Neuronal stem cell (in vitro differentiated cells): ENCODE results near the gene LOC128125822.

Source experiments
- DNase-seq: peaks from one replicate; pipeline ENCODE4 v3.0.0-alpha.2; 2013; ENCODE audit warnings: low spot score
- H2AFZ ChIP-seq: one replicate; pipeline ENCODE4 v1.6.1; 2013; ENCODE audit warnings: mild to moderate bottlenecking, low read length, inconsistent platforms
- H2AK5ac ChIP-seq: 2 replicates; pipeline ENCODE4 v1.6.1; 2013; ENCODE audit warnings: low read depth, mild to moderate bottlenecking, inconsistent platforms, low read length, moderate library complexity, mixed read lengths
- H2BK120ac ChIP-seq: 2 replicates; pipeline ENCODE4 v1.6.1; 2013; ENCODE audit warnings: low read depth, mild to moderate bottlenecking, inconsistent platforms, low read length, moderate library complexity, mixed read lengths
- H2BK12ac ChIP-seq: one replicate; pipeline ENCODE4 v1.6.1; 2013; ENCODE audit warnings: low read length, inconsistent platforms
- H2BK15ac ChIP-seq: 2 replicates; pipeline ENCODE4 v1.6.1; 2013; ENCODE audit warnings: mild to moderate bottlenecking, low read length, inconsistent platforms, mixed read lengths
- H2BK5ac ChIP-seq: one replicate; pipeline ENCODE4 v1.6.1; 2013; ENCODE audit warnings: inconsistent platforms, mild to moderate bottlenecking, low read length, moderate library complexity
- H3K14ac ChIP-seq: one replicate; pipeline ENCODE4 v1.6.1; 2013; ENCODE audit warnings: low read length, inconsistent platforms
- H3K18ac ChIP-seq: 2 replicates; pipeline ENCODE4 v1.6.1; 2013; ENCODE audit warnings: low read length, inconsistent platforms
- H3K23ac ChIP-seq: 2 replicates; pipeline ENCODE4 v1.6.1; 2013; ENCODE audit warnings: low read depth, mild to moderate bottlenecking, mixed read lengths, low read length, inconsistent platforms; ENCODE audit not compliant: poor library complexity
- H3K27ac ChIP-seq: replicated peaks from 3 replicates; pipeline ENCODE4 v1.5.1; 2013; ENCODE audit warnings: low read length, inconsistent platforms
- H3K27me3 ChIP-seq, 3 experiments: 2 replicates each; pipeline ENCODE4 v1.6.1; 2013; ENCODE audit warnings: low read length in 3 of 3, mild to moderate bottlenecking in 2 of 3, inconsistent platforms in 1 of 3, low read depth in 1 of 3, mixed read lengths in 1 of 3, moderate library complexity in 1 of 3; ENCODE audit not compliant: control insufficient read depth in 3 of 3, insufficient read depth in 3 of 3
- H3K36me3 ChIP-seq, 2 donors: replicated peaks in 1 of 2; 2 replicates each; pipeline ENCODE4 v1.6.1; 2013; ENCODE audit warnings: low read length in 2 of 2; ENCODE audit not compliant: control insufficient read depth in 2 of 2, insufficient read depth in 2 of 2
- H3K4ac ChIP-seq: 2 replicates; pipeline ENCODE4 v1.6.1; 2013; ENCODE audit warnings: inconsistent platforms, mild to moderate bottlenecking, low read length, moderate library complexity
- H3K4me1 ChIP-seq, 2 donors: 1 replicate in 1 of 2; 2 replicates in 1 of 2; pipeline ENCODE4 v1.6.1; 2013; ENCODE audit warnings: low read length in 2 of 2, low read depth in 1 of 2; ENCODE audit not compliant: control insufficient read depth in 2 of 2, insufficient read depth in 1 of 2
- H3K4me2 ChIP-seq: one replicate; pipeline ENCODE4 v1.6.1; 2013; ENCODE audit warnings: mild to moderate bottlenecking, low read length, inconsistent platforms; ENCODE audit not compliant: insufficient read depth, poor library complexity, severe bottlenecking
- H3K4me3 ChIP-seq, 2 donors: 2 replicates each; pipeline ENCODE4 v1.5.1; 2013; ENCODE audit warnings: low read length in 2 of 2, mild to moderate bottlenecking in 2 of 2, inconsistent platforms in 1 of 2, moderate library complexity in 1 of 2
- H3K79me1 ChIP-seq: one replicate; pipeline ENCODE4 v1.6.1; 2013; ENCODE audit warnings: low read depth, mild to moderate bottlenecking, inconsistent platforms, low read length, moderate library complexity
- H3K9ac ChIP-seq: one replicate; pipeline ENCODE4 v1.6.1; 2013; ENCODE audit warnings: mild to moderate bottlenecking, low read depth, low read length, inconsistent platforms; ENCODE audit not compliant: poor library complexity
- H3K9me3 ChIP-seq, 2 donors: replicated peaks in 1 of 2; 2 replicates each; pipeline versions ENCODE3 to v1.6.1; 2013; ENCODE audit warnings: low read length in 2 of 2, mild to moderate bottlenecking in 2 of 2, inconsistent platforms in 1 of 2, low read depth in 1 of 2, mixed read lengths in 1 of 2, moderate library complexity in 1 of 2; ENCODE audit not compliant: control insufficient read depth in 2 of 2, insufficient read depth in 1 of 2
- H4K8ac ChIP-seq: one replicate; pipeline ENCODE4 v1.6.1; 2013; ENCODE audit warnings: low read depth, mild to moderate bottlenecking, inconsistent platforms, low read length, moderate library complexity
- H4K91ac ChIP-seq: one replicate; pipeline ENCODE4 v1.6.1; 2013; ENCODE audit warnings: low read length, low read depth, mild to moderate bottlenecking, inconsistent platforms; ENCODE audit not compliant: poor library complexity
- WGBS, 2 donors: extraction: QIAGEN DNeasy Blood & Tissue Kit; methylation state at CpG; one replicate each; pipeline ENCODE4 v1.1.7; 2013; ENCODE audit warnings: missing lambda C conversion rate in 2 of 2, mixed read lengths in 1 of 2; ENCODE audit not compliant: insufficient read length in 2 of 2, insufficient replicate concordance in 1 of 2; ENCODE audit errors: extremely low coverage in 2 of 2; 5-methylcytosine and 5-hydroxymethylcytosine counted together

LOC128125822 gene

GRCh38 chr6:63598049-63599036 is 26.1 kb downstream of the LOC128125822 start:
- Histone ChIP-seq H2BK12ac (no peak overlapping the region), H3K23ac (no peak overlapping the region), H2BK120ac (no peak overlapping the region), H3K9ac (no peak overlapping the region), H2AFZ (peak overlapping the region; percentile 89), H3K18ac (peak overlapping the region; percentile 39), H3K14ac (no peak overlapping the region), H2BK5ac (no peak overlapping the region), H3K4me3 (peak overlapping the region; percentile 52 to 83), H3K4ac (no peak overlapping the region), H4K91ac (no peak overlapping the region), H3K4me1 (no peaks in the 10 kb centered on the region), H2AK5ac (no peak overlapping the region), H3K36me3 (no peaks in the 10 kb centered on the region), H3K79me1 (no peaks in the 10 kb centered on the region), H3K4me2 (peak overlapping the region; percentile 69), H2BK15ac (no peak overlapping the region), H3K27me3 (no peaks in the 10 kb centered on the region), H3K27ac (no peak overlapping the region), H3K9me3 (no peaks in the 10 kb centered on the region), H4K8ac (no peak overlapping the region)
- no CpG with 5 or more reads among the region's 23 CpGs for WGBS, 2 donors
- peak; percentile 60 for DNase-seq

- Histone ChIP-seq H4K91ac (no peak overlapping the region), H3K9me3 (no peaks in the 10 kb centered on the region), H2AFZ (peak overlapping the region; percentile 89), H2BK12ac (no peak overlapping the region), H3K79me1 (no peaks in the 10 kb centered on the region), H3K27ac (no peak overlapping the region), H3K4me3 (no peak overlapping the region), H3K4me1 (no peaks in the 10 kb centered on the region), H3K23ac (no peak overlapping the region), H3K27me3 (no peaks in the 10 kb centered on the region), H3K4me2 (no peak overlapping the region), H2BK15ac (no peak overlapping the region), H3K36me3 (no peaks in the 10 kb centered on the region), H3K4ac (no peak overlapping the region), H3K18ac (no peak overlapping the region), H2AK5ac (no peak overlapping the region), H2BK120ac (no peak overlapping the region), H4K8ac (no peak overlapping the region), H2BK5ac (no peak overlapping the region), H3K14ac (no peak overlapping the region), H3K9ac (no peak overlapping the region)
- no peak for DNase-seq
- no CpG with 5 or more reads among the region's 7 CpGs for WGBS, 2 donors
Measured at GRCh38 chr6:63599243-63599642, 27.0 kb downstream of the LOC128125822 start.

- Histone ChIP-seq H3K18ac (no peak overlapping the region), H3K23ac (no peak overlapping the region), H3K14ac (no peak overlapping the region), H3K79me1 (no peaks in the 10 kb centered on the region), H3K4me1 (no peaks in the 10 kb centered on the region), H3K36me3 (no peaks in the 10 kb centered on the region), H2BK15ac (no peak overlapping the region), H3K27ac (no peak overlapping the region), H2AFZ (no peak overlapping the region), H3K4me2 (no peak overlapping the region), H3K9ac (no peak overlapping the region), H2BK12ac (no peak overlapping the region), H3K4me3 (no peak overlapping the region), H3K4ac (no peak overlapping the region), H4K91ac (no peak overlapping the region), H3K9me3 (no peaks in the 10 kb centered on the region), H3K27me3 (no peaks in the 10 kb centered on the region), H2BK120ac (no peak overlapping the region), H2AK5ac (no peak overlapping the region), H2BK5ac (no peak overlapping the region), H4K8ac (no peak overlapping the region)
- no CpG with 5 or more reads among the region's 6 CpGs for WGBS, 2 donors
- no peak for DNase-seq
Measured at GRCh38 chr6:63600136-63600535, 27.9 kb downstream of the LOC128125822 start.

- no peak overlapping the region for H3K27ac ChIP-seq
- no CpG with 5 or more reads among the region's 1 CpG for WGBS, 2 donors
- H3K79me1 ChIP-seq: no peaks in the 10 kb centered on the region
- H3K36me3 ChIP-seq: no peaks in the 10 kb centered on the region
- H3K27me3 ChIP-seq: no peaks in the 10 kb centered on the region
- no peak overlapping the region for H3K23ac ChIP-seq
- H4K91ac ChIP-seq: no peak overlapping the region
- no peak overlapping the region for H2BK15ac ChIP-seq
- H2AFZ ChIP-seq: no peak overlapping the region
- H3K4ac ChIP-seq: no peak overlapping the region
- no peak overlapping the region for H2BK5ac ChIP-seq
- H3K4me1 ChIP-seq: no peaks in the 10 kb centered on the region
- no peak for DNase-seq
- no peak overlapping the region for H3K14ac ChIP-seq
- H2BK120ac ChIP-seq: no peak overlapping the region
- H4K8ac ChIP-seq: no peak overlapping the region
- H2AK5ac ChIP-seq: no peak overlapping the region
- H2BK12ac ChIP-seq: no peak overlapping the region
- no peak overlapping the region for H3K18ac ChIP-seq
- no peak overlapping the region for H3K4me3 ChIP-seq
- no peaks in the 10 kb centered on the region for H3K9me3 ChIP-seq
- no peak overlapping the region for H3K4me2 ChIP-seq
- no peak overlapping the region for H3K9ac ChIP-seq
Measured at GRCh38 chr6:63609231-63609630, 37.0 kb downstream of the LOC128125822 start.
